ENCODE measurements around the gene EIF4A3. TPM values are rescaled to one million over a fixed set of nuclear protein-coding genes. Genes with fewer than 3 reads are reported as not detected.

EIF4A3 gene
- total RNA-seq, 1 donor from 2014 or later, result 57.9 TPM

Other genes starting within 250 kb of the EIF4A3 start
- gene TBC1D16, start 111.3 kb downstream of the EIF4A3 start, total RNA-seq, result 38.4 TPM
- 13.5 TPM for gene CCDC40, start 110.5 kb downstream of the EIF4A3 start, total RNA-seq
- 105 TPM for gene GAA, start 45.5 kb downstream of the EIF4A3 start, total RNA-seq
- gene CARD14, start 22.9 kb upstream of the EIF4A3 start, total RNA-seq, result 0.29 TPM
- 64.8 TPM for gene SGSH, start 73.2 kb upstream of the EIF4A3 start, total RNA-seq
- 16.3 TPM for gene SLC26A11, start 73.3 kb upstream of the EIF4A3 start, total RNA-seq
- gene RNF213, start 113.7 kb upstream of the EIF4A3 start, total RNA-seq, result 147 TPM